GM21717 (cell line): Measurements from ENCODE around the gene COL2A1.

Experiments used
- ATAC-seq: cut with Tn5 transposase; IDR thresholded peaks from one replicate; pipeline ENCODE4 v1.9.1; 2021; ENCODE audit warnings: mild to moderate bottlenecking, moderate library complexity; ENCODE audit not compliant: unreplicated experiment

COL2A1 gene

DNA sequence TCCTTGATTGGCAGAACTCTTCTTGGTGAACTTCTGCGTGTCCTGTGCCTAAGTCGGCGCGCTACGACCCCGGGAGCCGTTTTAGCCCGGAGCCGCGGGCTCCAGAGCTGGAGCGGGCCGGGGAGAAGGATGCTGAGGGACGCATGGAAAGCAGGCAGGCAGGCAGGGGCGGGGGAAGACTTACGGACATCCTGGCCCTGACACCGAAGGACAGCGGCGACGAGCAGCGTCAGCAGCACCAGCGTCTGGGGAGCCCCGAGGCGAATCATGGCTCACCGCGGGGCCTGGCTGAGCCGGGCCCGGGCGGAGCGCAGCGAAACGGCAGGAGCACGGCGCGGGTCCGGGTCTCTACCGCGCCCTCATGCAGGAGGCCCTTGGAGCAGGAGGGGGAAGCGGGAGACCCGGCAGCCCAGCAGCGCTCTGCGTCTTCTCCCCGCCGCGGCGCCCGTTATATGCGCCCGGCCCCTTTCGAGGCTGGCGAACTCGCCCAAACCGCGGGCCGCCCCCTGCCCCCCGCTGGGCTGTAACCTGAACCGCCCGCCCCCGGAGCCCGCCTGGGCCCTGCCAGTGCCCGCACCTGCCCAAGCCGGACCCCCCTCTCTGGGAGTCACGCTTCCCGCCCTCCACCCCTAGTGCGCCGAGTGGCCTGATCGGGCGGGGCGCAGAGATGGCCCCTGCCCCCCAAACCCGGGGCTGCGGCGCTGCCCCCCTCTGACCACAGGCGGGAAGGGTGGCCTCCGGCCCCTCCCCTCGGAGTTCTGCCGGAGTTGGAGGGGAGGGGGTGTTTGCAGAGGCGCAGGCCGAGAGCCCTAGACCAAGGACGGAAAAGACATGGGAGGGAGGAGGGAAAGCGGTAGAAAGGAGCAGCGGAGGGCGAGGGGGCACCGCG lies at the start of gene COL2A1:
TSS of gene COL2A1 (minus strand) at position 424 of the 889 bp plus-strand sequence. CDS start at position 269, 155 bp downstream.
- no peak for ATAC-seq

DNA sequence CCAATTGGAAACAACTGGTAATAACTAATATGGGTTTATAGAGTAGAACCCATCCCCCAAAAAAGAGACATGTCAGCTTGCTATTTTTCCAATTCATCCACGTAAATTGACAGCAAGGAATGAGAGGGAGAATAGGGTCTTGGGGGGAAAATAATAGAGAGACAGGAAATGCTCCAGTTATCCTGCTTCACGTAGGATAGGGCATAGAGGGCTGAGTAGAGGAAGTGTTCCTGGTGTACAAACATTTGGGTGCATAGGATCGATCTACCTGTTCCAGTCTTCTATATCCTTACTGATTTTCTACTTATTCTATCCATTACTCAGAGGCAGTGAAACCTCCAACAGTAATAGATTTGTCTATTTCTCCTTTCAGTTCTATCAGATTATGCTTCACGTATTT lies 49.6 kb upstream of the COL2A1 start:
- no peak for ATAC-seq

DNA sequence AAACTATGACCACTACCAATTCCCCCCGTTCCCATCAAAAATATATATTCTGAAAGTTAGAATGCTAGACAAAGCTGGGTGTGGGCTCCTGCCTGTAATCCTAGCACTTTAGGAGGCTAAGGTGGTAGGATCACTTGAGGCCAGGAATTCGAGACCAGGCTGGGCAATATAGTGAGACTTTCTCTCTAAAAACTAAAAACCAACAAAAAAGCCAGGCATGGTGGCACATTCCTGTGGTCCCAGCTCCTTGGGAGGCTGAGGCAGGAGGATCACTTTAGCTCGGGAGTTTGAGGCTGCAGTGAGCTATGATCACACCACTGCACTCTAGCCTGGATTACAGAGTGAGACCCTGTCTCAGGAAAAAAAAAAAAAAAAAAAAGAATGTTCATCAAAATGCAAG lies 48.8 kb upstream of the COL2A1 start:
- no peak for ATAC-seq

DNA sequence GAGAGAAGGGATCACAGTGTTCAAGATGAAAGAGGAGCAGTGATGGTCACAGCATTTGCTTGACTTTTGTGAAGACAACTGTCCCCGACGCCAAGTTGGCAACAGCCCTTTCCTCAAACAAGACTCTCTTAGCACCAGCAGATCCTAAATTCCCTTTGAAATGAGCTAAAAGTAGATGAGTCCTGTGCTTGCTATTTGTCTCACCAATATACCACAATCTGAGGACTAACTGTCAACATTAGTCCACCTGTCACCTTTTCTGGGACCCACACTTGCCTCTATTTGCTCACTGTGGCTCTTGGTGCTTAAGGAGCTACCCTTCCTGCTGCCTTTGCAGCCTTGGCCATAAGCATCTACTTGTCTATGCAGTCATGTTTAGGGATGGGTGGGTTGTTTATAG lies 47.4 kb upstream of the COL2A1 start:
- no peak for ATAC-seq

DNA sequence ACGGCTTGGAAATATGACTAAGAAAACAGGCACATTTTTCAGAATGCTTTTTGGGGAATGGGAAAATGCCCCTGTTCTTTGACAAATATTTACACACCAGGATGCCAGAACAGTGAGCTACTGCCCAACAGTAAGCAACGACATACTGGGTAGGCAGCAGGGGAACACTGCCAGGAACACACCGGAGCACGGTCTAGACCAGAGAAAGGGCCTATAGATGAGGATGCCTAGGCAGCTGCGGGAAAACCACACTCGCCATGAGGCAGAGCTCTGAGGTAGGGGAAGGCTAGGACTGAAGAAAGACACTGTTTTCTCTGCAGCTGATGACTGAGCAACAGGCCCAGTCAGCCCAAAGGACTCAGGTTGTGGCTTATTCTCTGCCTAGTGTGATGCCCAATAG lies 45.9 kb upstream of the COL2A1 start:
- no peak for ATAC-seq

DNA sequence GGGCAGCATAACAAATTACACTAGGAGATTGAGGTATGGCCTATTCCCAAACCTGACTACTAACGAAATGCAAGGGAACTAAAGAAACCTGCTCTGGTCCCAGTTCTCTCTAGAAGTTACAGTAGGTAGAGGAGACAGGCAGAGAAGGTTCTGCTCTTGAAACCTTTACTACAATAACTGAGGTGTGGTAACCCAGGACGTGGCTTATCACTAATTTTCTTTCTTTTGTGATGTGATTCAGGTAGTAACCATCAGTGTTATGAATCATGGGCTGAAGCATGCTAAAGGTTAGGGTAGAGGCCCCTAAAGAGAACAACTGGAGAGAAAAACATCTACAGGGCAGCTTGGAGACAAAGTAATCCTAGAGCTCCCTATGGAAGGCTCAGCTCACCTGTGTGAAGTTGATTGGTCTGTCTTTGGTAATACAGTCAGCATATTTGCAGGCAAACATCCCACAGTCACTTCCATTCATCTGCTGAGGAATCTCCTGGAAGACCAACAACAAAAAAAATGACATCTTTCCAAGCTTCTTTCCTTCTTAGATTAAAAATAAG lies 41.8 kb upstream of the COL2A1 start:
- ATAC-seq: no peak

DNA sequence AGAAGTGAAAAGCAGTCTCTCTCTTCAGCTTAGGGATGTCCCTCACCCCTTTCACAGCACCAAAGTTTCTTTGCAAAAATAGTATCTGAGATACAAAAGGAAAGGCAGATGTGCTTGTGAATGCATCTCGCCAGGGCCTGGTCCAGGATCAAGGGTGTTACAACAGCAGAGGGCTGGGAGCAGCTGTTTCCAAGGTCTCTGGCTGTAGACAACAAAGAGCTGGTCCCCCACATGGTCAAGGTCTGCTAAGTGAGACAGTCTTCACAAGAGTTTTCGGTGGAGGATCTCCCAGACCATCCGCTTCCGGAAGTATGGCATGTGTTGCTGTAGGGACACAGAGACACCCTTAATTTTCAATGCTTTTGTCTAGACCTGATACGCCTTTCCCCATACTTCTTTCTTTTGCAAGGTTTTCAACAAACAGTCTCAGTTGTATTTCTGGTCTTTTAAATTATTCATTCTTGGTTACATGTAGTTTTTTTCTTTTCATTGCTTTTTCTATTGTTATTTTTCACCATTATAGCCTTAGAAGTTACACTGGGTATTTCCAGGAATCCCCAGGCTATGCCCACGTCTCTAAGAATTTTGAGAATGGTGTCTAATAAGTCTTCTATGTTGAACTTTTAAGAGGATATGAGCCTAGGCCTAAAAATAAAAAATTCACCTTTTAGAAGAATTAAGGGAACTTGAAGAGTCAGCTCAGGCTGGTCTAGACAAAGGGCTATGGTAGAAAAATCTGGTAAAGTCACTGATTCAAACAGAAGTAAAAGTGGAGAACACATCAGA lies 41.0 kb upstream of the COL2A1 start:
- ATAC-seq: no peak

DNA sequence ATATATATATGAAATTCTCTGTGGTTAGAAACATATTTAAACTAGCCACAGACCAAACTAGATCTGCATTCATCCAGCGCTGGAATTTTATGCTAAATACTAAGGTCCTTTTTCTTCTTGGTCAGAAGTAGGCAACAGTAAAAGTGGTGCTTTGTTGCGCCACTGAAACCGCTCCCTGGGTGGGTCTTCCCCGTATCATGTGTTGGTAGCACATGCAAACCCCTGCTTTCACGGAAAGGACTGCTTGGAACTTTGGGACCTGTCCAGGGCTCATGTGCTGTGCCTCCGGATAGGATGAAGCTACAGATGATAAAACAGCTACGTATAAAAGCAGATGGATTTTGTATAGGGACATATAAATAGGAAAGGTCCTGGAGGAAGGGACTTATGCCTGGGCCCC lies 40.1 kb upstream of the COL2A1 start:
- ATAC-seq: no peak

DNA sequence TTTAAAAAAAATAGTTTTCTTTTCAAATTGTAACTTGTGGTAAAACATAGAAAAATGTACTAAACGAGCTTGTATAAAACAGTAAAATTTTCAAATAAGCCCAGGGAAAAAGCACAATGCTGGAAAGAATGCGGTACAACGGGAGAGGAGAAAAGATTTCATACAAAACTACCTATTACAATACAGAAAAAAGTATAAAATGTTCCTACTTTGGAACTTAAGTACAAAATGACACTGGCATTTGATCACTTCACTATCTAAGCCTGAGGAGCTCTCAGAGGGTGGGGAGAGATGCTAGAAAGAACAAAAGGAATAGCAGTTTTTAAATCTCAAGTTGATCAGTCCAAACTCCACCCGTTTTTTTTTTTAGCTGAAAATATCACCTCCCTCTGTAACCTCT lies 39.5 kb upstream of the COL2A1 start:
- no peak for ATAC-seq

DNA sequence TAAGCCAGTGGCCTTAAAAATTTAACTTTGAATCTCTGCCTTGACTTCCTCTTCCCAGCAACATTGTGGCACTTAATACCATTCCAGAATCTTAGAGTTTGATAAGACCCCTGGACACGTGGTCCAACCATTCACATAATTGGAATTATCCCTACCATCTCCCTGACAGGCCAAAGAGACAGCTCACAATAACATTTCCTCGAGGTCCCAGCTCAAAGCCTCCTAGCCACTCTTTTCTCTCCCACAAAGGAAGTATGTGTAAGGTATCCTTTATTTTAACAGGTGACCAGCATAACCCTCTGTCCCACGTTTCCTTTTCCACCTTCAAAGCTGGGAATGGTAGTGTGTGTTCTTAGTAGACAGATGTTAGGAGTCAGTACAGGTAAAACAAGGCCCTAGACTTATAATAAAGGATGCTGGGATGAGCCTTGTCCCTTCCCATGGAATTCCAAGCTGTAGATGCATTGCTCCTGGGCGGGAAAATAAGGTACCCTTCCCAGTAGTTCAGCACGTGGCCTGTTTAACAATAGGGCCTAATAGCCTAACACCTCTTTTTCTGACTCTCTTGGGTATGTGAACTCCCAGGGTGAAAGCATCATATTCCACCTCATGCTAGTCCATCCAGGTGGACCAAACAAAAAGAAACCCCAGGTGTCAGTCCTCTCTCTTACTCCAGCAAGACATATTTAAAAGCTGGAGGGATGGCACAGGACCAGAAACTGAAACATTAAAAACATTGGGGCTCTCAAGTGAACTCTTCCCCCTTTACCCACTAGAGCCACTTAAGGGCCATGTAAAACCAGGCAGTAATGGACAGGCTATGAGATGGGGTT lies 37.5 kb upstream of the COL2A1 start:
- ATAC-seq: no peak

DNA sequence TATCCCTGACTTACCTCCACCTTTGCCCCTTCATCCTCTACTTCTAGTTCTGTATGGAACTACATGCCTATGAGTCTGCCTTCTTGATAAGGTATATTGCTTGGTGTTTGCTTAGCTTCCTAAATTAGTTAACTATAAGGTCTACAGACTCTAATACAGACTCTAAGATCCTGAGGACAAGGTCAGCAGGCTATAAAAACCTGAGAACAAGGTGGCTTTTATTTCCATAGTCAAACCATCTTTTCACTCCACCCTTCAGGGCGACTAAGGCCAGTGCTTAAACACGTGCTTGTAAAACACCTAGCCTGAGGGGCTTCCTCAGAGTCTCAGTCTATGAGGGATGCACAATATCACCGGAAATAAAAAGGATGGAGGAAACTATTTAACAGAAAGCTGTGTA lies 36.1 kb upstream of the COL2A1 start:
- ATAC-seq: no peak

DNA sequence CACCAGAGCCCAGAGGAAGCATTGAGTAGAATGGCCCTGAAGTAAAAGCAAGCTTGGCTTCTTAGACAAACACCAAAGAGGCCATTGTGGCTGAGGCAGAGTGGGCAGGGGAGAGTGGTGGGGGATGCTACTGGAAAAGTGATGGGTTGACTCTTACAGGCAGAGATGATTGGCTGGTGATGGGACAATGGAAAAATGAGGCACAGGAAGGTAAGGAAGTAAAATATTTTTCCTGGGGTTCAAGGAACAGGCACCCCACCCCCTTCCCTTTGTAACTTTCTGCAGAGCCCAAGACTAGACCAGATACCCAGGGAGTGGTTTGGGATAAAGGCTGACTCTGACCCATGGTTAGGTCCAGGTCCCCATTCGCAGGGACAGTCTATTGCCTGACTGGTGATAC lies 34.9 kb upstream of the COL2A1 start:
- ATAC-seq: no peak

DNA sequence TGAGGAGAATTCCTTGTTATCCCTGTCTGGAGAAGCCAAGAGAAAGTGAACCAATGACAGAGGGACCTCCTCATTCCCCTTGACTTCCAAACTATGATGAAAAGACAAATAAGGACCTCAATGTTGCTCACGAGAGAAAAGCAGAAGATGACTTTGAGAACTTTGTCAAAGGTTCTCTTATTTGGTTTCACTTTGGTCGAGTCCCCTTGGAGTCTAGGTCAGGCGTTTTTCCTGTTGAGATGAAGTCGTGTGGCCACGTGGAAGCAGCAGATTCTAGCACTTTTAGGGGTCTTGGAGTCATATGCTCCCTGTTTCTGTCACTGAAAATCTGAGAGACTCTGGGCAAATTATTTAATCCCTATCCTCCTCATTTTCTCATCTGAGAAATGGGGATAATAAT lies 33.8 kb upstream of the COL2A1 start:
- no peak for ATAC-seq

DNA sequence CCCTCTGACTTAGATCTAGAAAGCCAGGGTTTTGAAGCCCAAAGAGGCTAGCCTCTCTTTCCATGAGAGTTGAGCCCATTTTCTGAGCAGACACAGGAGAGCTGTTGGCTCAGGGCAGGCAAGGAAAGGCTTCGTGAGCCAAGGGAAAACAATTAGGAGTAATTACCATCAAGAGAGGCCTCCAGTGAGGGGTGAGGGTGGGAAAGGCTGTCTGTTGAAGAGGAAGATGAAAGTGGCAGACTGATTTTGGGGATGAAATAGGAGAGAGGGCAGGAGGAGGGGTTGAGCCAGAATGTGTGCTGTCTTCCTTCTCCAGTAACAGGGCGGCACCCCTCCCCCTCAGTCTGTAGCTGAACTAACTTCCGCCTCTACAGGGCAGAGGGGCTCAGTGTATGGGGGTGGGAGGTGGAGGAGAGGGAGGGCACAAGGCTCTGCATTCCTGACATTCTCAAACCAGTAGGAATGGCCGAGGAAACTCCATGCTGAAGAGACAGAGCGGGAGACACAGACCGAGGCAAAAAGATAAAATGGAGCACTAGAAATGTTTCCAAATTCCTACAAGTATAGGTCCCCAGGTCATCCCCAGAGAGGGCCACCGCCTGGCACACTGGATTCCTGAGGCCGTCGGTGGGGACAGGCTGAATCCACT lies 33.1 kb upstream of the COL2A1 start:
- ATAC-seq: no peak

DNA sequence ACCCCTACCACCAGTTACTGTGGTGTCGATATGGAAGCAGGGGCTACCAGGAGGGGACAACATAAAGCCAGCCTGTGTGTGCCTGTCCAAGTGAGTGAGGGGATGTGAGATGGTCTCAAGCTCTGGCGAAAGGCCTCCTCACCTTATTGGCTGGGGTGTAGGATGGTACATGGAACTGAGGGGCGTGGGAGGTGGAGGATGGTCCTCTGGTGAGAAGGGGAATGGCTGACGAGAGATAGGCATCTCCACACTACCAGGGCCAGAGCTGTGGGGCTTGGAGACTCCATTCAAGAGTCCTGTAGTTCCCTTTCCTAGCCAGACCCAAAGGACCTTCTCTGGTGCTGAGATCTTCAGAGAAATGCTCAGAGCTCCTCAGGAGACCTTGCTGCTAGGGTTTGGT lies 32.5 kb upstream of the COL2A1 start:
- ATAC-seq: no peak

DNA sequence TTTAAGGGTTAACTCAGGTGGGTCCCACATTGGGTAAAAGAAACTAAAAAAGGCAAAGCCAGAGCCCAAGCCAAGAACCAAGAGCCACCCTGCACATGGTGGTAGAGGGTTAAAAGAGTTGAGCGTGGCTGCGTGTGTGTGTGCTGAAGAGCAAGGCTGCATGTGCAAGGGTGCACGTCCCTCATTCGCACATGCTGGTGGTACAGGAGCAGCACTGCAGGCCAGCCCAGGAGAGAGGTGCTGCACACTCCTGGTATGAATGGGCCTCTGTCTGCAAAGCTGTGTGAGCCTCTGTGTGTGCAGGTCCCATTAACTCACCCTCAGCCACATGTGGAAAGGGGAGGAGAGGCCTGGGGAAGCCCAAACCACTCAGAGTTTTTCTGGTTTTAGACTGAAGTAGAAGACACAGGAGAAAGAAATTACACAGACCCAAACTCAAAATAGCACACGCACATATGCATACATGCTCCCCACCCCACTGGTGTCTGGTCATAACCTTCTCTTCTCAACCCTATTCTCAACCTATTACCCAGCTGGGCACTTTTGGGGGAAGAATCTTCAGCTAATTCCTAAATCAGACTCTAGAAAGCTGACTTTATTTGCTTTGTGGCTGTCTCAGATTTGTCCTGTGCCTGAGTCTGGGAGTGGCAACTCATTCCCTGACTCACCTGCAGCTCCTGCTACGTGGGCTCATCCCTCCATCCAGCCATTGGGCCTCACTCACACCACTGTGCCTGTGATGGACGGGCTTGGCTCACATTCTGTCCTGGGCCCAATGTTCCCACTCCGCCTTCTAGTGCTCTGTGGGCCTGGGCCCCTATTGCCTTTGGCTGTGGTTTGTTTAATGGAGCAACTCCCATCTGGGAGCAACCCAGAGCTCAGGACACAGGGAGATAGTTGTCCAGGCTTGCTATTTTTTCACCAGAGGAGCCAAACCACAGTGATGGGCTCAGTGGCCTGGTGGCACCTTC lies 30.8 kb upstream of the COL2A1 start:
- no peak for ATAC-seq

DNA sequence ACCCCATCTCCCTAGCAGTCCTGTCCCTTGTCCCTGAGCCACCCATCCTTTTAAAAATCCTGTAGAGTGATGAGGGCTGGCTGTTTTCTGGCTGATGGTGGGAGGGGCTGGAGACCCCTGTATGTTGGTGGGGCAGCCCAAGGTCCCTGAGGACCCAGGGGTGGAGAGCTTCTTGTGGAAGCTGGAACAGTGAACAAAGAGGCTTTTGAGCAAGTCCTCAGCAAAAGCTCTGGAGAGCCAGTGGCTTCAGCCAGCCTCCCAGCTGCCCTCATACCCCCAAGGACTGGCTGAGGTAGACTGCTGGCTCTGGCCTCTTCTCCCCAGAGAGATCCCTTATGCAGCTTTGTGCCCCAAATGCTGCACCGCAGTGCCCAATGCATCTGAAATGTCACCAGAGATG lies 29.2 kb upstream of the COL2A1 start:
- no peak for ATAC-seq

DNA sequence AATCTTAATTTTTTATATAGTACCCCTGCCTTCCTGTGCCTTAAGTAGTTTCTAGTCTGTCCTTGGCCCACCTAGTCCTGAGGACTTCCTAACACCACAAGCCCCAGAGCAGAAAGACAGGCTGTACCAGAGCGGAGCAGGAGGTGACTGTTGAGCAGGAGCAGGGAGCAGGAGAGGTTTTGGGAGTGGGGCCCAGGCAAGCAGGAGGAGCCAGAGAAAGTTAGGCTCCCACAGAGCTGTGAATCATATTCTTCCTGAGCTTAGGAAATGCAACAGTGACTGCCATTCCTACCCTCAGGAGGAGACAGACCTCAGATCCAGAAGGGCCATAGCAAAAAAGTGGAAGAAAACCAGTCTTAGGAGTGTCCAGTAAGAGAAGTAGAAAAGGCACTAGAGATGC lies 28.3 kb upstream of the COL2A1 start:
- ATAC-seq: no peak
